SK-N-SH treated with all-trans-retinoic acid at 6 μM for 48 hours (cell line): Measurements from ENCODE around the gene LRCH1.

ENCODE experiments used
- ATAC-seq: fragments of 200-7000 bp; cut with Tn5 transposase; 3 replicates; pipeline ENCODE4 v1.9.1; 2020; ENCODE audit warnings: mild to moderate bottlenecking, moderate library complexity
- CSDC2 ChIP-seq: fragments of 250-450 bp; sonication (Bioruptor Pico); IDR thresholded peaks from 2 replicates; pipeline ENCODE4 v1.5.0; 2020; ENCODE audit warnings: mild to moderate bottlenecking, moderate library complexity
- CSRNP3 ChIP-seq: fragments of 250-450 bp; sonication (Bioruptor Pico); IDR thresholded peaks from 2 replicates; pipeline ENCODE4 v1.5.1; 2021; ENCODE audit warnings: mild to moderate bottlenecking, moderate library complexity
- GLIS3 ChIP-seq: fragments of 250-450 bp; sonication (Bioruptor Pico); IDR thresholded peaks from 2 replicates; pipeline ENCODE4 v1.5.0; 2020; ENCODE audit warnings: mild to moderate bottlenecking, moderate library complexity
- ISL1 ChIP-seq: fragments of 250-450 bp; sonication (Bioruptor Pico); IDR thresholded peaks from 2 replicates; pipeline ENCODE4 v2.1.2; 2022; ENCODE audit warnings: mild to moderate bottlenecking, moderate library complexity
- OSR1 ChIP-seq: fragments of 250-450 bp; sonication (Bioruptor Pico); IDR thresholded peaks from 2 replicates; pipeline ENCODE4 v1.8.0; 2022; ENCODE audit warnings: moderate library complexity, mild to moderate bottlenecking, inconsistent platforms
- PPARA ChIP-seq: fragments of 250-450 bp; sonication (Bioruptor Pico); IDR thresholded peaks from 2 replicates; pipeline ENCODE4 v1.5.0; 2020; ENCODE audit warnings: mild to moderate bottlenecking, borderline replicate concordance
- RARB ChIP-seq: fragments of 250-450 bp; sonication (Bioruptor Pico); IDR thresholded peaks from 2 replicates; pipeline ENCODE4 v1.8.0; 2021; ENCODE audit warnings: mild to moderate bottlenecking, moderate library complexity
- SNAI2 ChIP-seq: fragments of 250-450 bp; sonication (Bioruptor Pico); IDR thresholded peaks from 2 replicates; pipeline ENCODE4 v1.5.0; 2020; ENCODE audit warnings: mild to moderate bottlenecking, moderate library complexity
- TCF4 ChIP-seq: fragments of 250-450 bp; sonication (Bioruptor Pico); IDR thresholded peaks from 2 replicates; pipeline ENCODE4 v1.8.0; 2021; ENCODE audit warnings: mild to moderate bottlenecking, moderate library complexity, borderline replicate concordance
- TOX ChIP-seq: fragments of 250-450 bp; sonication (Bioruptor Pico); IDR thresholded peaks from 2 replicates; pipeline ENCODE4 v1.8.0; 2021; ENCODE audit warnings: mild to moderate bottlenecking, moderate library complexity, borderline replicate concordance
- TSHZ2 ChIP-seq: fragments of 250-450 bp; sonication (Bioruptor Pico); IDR thresholded peaks from 2 replicates; pipeline ENCODE4 v1.5.0; 2020; ENCODE audit warnings: mild to moderate bottlenecking, moderate library complexity
- ZC3H10 ChIP-seq: fragments of 250-450 bp; sonication (Bioruptor Pico); IDR thresholded peaks from 2 replicates; pipeline ENCODE4 v1.5.1; 2021; ENCODE audit warnings: mild to moderate bottlenecking, moderate library complexity
- ZFP3 ChIP-seq: fragments of 250-450 bp; sonication (Bioruptor Pico); IDR thresholded peaks from 2 replicates; pipeline ENCODE4 v1.5.0; 2020; ENCODE audit warnings: mild to moderate bottlenecking, moderate library complexity
- ZFP30 ChIP-seq: fragments of 450-650 bp; formaldehyde crosslinking; IDR thresholded peaks from 2 replicates; pipeline ENCODE4 v1.5.0; 2022; ENCODE audit warnings: mild to moderate bottlenecking, moderate library complexity
- ZNF565 ChIP-seq: fragments of 450-650 bp; formaldehyde crosslinking; conservative IDR thresholded peaks from 2 replicates; pipeline ENCODE4 v1.5.0; 2020; ENCODE audit warnings: low read depth, mild to moderate bottlenecking, moderate library complexity
- ZNF70 ChIP-seq: fragments of 450-650 bp; formaldehyde crosslinking; IDR thresholded peaks from 2 replicates; pipeline ENCODE4 v1.5.0; 2020; ENCODE audit warnings: mild to moderate bottlenecking, moderate library complexity
- ZNF8 ChIP-seq: fragments of 450-650 bp; formaldehyde crosslinking; IDR thresholded peaks from 2 replicates; pipeline ENCODE4 v1.5.0; 2020; ENCODE audit warnings: mild to moderate bottlenecking, moderate library complexity
- TF ChIP-seq, protein P1 (sequence below): fragments of 250-450 bp; sonication (Bioruptor Pico); IDR thresholded peaks from 2 replicates; pipeline ENCODE4 v1.5.1; 2020; ENCODE audit warnings: low read depth, mild to moderate bottlenecking, moderate library complexity
- TF ChIP-seq, protein P2 (sequence below): fragments of 250-450 bp; sonication (Bioruptor Pico); IDR thresholded peaks from 2 replicates; pipeline ENCODE4 v1.8.0; 2020; ENCODE audit warnings: mild to moderate bottlenecking, moderate library complexity, borderline replicate concordance

LRCH1 gene

DNA sequence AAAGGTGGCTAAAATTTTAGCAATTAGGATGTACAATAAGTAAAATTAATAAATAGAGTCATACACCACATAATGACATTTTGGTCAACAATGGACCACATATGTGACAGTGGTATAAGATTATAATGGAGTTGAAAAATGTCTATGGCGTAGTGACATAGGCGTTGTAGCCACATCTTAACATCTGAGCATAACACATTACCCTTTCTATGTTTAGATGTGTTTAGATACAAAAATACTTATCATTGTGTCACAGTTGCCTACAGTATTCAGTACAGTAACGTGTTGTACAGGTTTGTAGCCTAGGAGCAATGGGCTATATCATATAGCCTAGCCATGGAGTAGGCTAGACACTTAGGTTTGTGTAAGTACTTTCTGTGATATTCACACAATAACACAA lies 111.2 kb downstream of the LRCH1 start:
- ATAC-seq = no peak

GRCh38 chr13:46665248-46665632 lies 112.3 kb downstream of the LRCH1 start:
- TF ChIP-seq GLIS3 (CRISPR knock-in tag) (no peak), TSHZ2 (CRISPR knock-in tag) (no peak), RARB (no peak), ISL1 (CRISPR knock-in tag) (peak; percentile 56), SNAI2 (CRISPR knock-in tag) (no peak)
- no peak for ATAC-seq

More for the DNA sequence above, 111.2 kb downstream of the LRCH1 start:
- TF ChIP-seq TCF4 = no peak
- TF ChIP-seq ZFP3 (CRISPR knock-in tag) = no peak
- no peak for TF ChIP-seq CSRNP3
- TF ChIP-seq CSDC2 = no peak
- TF ChIP-seq ZC3H10 = no peak
- TF ChIP-seq TOX (CRISPR knock-in tag) = no peak
- TF ChIP-seq SNAI2 (CRISPR knock-in tag) = no peak
- TF ChIP-seq OSR1 (CRISPR knock-in tag) = no peak
- no peak for TF ChIP-seq ZNF8 (CRISPR knock-in tag)
- TF ChIP-seq, protein P1, sequence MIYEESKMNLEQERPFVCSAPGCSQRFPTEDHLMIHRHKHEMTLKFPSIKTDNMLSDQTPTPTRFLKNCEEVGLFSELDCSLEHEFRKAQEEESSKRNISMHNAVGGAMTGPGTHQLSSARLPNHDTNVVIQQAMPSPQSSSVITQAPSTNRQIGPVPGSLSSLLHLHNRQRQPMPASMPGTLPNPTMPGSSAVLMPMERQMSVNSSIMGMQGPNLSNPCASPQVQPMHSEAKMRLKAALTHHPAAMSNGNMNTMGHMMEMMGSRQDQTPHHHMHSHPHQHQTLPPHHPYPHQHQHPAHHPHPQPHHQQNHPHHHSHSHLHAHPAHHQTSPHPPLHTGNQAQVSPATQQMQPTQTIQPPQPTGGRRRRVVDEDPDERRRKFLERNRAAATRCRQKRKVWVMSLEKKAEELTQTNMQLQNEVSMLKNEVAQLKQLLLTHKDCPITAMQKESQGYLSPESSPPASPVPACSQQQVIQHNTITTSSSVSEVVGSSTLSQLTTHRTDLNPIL (CRISPR knock-in tag) = no peak
- no peak for TF ChIP-seq GLIS3 (CRISPR knock-in tag)
- TF ChIP-seq TSHZ2 (CRISPR knock-in tag) = no peak

DNA sequence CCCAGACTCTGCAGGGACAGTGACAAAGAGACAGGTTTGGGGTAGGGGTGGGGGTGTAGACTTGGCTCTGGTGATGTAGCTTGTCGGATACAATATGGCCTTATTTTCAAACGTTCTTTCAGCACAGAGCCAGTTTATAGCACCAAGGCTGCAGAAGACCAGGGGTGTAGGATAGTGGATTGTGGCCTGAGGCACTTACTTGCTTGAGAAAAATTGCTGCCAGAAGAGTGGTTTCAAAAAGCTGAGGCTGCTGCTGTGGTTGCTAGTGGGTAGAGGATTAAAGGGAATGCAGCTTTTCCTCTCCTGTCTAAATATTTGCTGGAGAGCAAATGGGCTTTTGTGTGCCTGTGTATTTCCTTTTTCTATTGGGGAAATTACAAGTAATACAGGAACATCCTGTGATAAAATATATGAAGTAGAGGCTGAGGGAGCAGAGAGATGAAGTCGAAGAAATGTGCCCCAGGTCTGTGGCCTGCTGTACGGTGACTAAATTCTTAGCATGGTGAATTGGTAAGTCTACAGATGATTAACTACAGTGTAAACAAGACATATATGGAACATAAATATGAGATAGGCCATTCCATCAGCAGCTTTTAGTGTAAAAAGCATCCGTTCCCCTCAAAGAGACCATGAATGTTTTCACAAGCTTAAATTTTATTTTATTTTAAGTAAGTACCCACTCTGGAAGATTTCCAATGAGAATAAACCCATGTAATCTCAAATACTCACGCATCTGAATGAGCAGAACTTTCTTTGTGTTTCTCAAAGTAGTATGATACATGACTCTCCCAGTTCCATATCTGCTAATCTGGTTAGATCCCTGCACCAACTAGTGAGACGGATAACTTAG lies 112.9 kb downstream of the LRCH1 start:
- ATAC-seq = peak; percentile 33; the same call in 2 of the 3 replicates
- TF ChIP-seq ZNF70 (CRISPR knock-in tag) (no peak), ZNF565 (CRISPR knock-in tag) (no peak), PPARA (CRISPR knock-in tag) (no peak), ZFP3 (CRISPR knock-in tag) (no peak), RARB (no peak), ZFP30 (CRISPR knock-in tag) (no peak), OSR1 (CRISPR knock-in tag) (no peak), TOX (CRISPR knock-in tag) (no peak)
- TF ChIP-seq, protein P2, sequence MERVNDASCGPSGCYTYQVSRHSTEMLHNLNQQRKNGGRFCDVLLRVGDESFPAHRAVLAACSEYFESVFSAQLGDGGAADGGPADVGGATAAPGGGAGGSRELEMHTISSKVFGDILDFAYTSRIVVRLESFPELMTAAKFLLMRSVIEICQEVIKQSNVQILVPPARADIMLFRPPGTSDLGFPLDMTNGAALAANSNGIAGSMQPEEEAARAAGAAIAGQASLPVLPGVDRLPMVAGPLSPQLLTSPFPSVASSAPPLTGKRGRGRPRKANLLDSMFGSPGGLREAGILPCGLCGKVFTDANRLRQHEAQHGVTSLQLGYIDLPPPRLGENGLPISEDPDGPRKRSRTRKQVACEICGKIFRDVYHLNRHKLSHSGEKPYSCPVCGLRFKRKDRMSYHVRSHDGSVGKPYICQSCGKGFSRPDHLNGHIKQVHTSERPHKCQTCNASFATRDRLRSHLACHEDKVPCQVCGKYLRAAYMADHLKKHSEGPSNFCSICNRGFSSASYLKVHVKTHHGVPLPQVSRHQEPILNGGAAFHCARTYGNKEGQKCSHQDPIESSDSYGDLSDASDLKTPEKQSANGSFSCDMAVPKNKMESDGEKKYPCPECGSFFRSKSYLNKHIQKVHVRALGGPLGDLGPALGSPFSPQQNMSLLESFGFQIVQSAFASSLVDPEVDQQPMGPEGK (CRISPR knock-in tag) = no peak
